Activated T-cell treated with anti-CD3 and anti-CD28 coated beads, Interleukin-2, amount 50 U/mL, for 72 hours (primary cell): ENCODE data around the gene ZRSR2. TPM values are rescaled to one million over a fixed set of nuclear protein-coding genes. Genes with fewer than 3 reads are reported as not detected.

Experiments used
- ATAC-seq, 2 donors: fragments of 150-1000 bp; cut with Tn5 transposase; replicated peaks in 1 of 2; 2 replicates each; pipeline ENCODE4 v1.10.0; 2021; ENCODE audit warnings: moderate library complexity in 2 of 2, mild to moderate bottlenecking in 1 of 2
- DNase-seq, 2 donors: peaks; one replicate each; pipeline ENCODE4 v3.0.0; 2021 to 2022; ENCODE audit warnings: mixed read lengths in 1 of 2
- H3K27ac Mint-ChIP-seq: one replicate; pipeline ENCODE4 v1.8.0; 2022; ENCODE audit warnings: mild to moderate bottlenecking, moderate library complexity, mixed read lengths
- H3K27me3 Mint-ChIP-seq: one replicate; pipeline ENCODE4 v1.8.0; 2022; ENCODE audit warnings: low read depth, mixed read lengths
- H3K36me3 Mint-ChIP-seq, 2 donors: one replicate each; pipeline ENCODE4 v1.8.0; 2022; ENCODE audit warnings: mixed read lengths in 2 of 2, mild to moderate bottlenecking in 1 of 2; ENCODE audit not compliant: insufficient read depth in 2 of 2
- H3K4me1 Mint-ChIP-seq: one replicate; pipeline ENCODE4 v1.8.0; 2022; ENCODE audit warnings: low read depth, mixed read lengths
- H3K4me3 Mint-ChIP-seq, 2 donors: one replicate each; pipeline ENCODE4 v1.8.0; 2022; ENCODE audit warnings: mild to moderate bottlenecking in 2 of 2, mixed read lengths in 2 of 2, moderate library complexity in 2 of 2
- H3K9me3 Mint-ChIP-seq, 2 donors: one replicate each; pipeline ENCODE4 v1.8.0; 2022; ENCODE audit warnings: mixed read lengths in 2 of 2
- total RNA-seq, 2 donors: library from RNA; stranded (reverse); gene quantifications; one replicate each; pipeline ENCODE4 v1.2.3, GENCODE V29; 2022

ZRSR2 gene
- total RNA-seq, 2 donors from 2014 or later = 15.3 to 27.2 TPM

DNA sequence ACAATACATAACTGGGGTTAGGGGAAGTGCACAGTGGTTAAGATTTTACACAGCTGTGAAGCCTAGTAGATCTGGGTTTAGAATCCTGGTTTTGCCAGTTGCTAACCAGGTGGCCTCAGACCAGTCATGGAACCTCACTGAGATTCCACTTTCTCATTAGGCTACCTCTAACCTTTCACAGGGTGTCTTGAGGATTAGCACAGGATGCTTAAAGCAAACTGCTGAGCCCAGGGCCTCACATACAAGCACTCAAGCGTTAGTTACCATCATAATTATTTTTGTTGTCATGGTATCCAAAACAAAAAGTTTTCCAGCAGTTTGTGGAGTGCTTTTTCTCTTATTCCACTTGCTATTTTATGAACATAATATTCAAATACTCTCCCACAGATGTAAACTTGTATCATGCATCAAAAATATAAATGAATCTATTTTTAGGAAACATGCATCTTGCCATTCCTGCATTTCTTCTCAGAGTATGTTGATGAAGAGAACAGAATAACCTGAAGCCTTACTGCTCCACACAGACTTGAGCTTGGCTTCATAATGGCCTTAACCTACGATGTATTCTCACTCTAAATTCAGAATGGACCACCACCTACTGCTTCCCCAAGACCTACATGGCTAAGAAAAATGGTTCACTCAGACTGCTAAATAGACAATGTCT lies 51.7 kb downstream of the ZRSR2 start:
- H3K27ac Mint-ChIP-seq = no peak overlapping the region
- H3K27me3 Mint-ChIP-seq = no peaks in the 10 kb centered on the region
- DNase-seq = no peak
- peaks cover 4% of the 10 kb centered on the region for H3K4me1 Mint-ChIP-seq
- ATAC-seq = no peak
- H3K4me3 Mint-ChIP-seq = no peak overlapping the region
- H3K36me3 Mint-ChIP-seq = peaks cover 2 to 10% of the 10 kb centered on the region in 2 donors
- H3K9me3 Mint-ChIP-seq = no peaks in the 10 kb centered on the region

GRCh38 chrX:15843960-15844359 lies 53.7 kb downstream of the ZRSR2 start:
- peaks cover 2 to 15% of the 10 kb centered on the region in 2 donors for H3K36me3 Mint-ChIP-seq
- H3K27ac Mint-ChIP-seq = no peak overlapping the region
- H3K27me3 Mint-ChIP-seq = no peaks in the 10 kb centered on the region
- no peak for DNase-seq
- peaks cover 4% of the 10 kb centered on the region for H3K4me1 Mint-ChIP-seq
- ATAC-seq = no peak
- H3K9me3 Mint-ChIP-seq = no peaks in the 10 kb centered on the region
- H3K4me3 Mint-ChIP-seq = no peak overlapping the region

GRCh38 chrX:15848576-15848975 lies 58.3 kb downstream of the ZRSR2 start:
- Mint-ChIP-seq H3K4me1 (peaks cover 21% of the 10 kb centered on the region), H3K9me3 (no peaks in the 10 kb centered on the region), H3K36me3 (peaks cover 2 to 26% of the 10 kb centered on the region in 2 donors), H3K27ac (no peak overlapping the region), H3K4me3 (no peak overlapping the region), H3K27me3 (no peaks in the 10 kb centered on the region)
- ATAC-seq (no peak), DNase-seq (no peak)

DNA sequence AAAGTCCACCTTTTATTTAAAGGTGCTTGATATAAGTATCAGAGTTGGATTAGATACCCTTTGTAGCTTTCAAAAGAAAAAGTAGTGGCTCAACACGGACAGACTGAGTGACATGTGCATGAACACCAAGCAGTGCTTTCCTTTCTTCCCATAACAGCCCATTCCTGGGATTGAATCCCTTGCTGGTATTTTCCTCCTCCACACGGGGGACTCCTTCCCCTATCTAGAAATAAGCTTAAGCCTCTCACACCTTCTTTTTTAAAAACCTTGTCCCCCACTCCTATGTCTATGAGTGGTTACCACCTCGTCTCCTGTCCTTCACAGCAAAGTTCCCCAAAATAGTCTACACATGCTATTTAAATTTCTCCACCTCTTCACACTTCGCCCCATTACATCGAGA lies 59.3 kb downstream of the ZRSR2 start:
- Mint-ChIP-seq H3K9me3 (no peaks in the 10 kb centered on the region), H3K27ac (no peak overlapping the region), H3K4me1 (peaks cover 21% of the 10 kb centered on the region), H3K36me3 (peaks cover under 1 to 22% of the 10 kb centered on the region in 2 donors), H3K27me3 (no peaks in the 10 kb centered on the region), H3K4me3 (no peak overlapping the region)
- DNase-seq = no peak
- no peak for ATAC-seq

GRCh38 chrX:15853586-15854079 lies 63.3 kb downstream of the ZRSR2 start:
- no peak overlapping the region for H3K27ac Mint-ChIP-seq
- DNase-seq (no peak), ATAC-seq (no peak)
- H3K9me3 Mint-ChIP-seq = no peaks in the 10 kb centered on the region
- H3K27me3 Mint-ChIP-seq = peaks cover 4% of the 10 kb centered on the region
- H3K36me3 Mint-ChIP-seq = peaks cover 0 to 12% of the 10 kb centered on the region in 2 donors
- peak overlapping the region; percentile 74 to 77 for H3K4me3 Mint-ChIP-seq
- peaks cover 30% of the 10 kb centered on the region for H3K4me1 Mint-ChIP-seq

DNA sequence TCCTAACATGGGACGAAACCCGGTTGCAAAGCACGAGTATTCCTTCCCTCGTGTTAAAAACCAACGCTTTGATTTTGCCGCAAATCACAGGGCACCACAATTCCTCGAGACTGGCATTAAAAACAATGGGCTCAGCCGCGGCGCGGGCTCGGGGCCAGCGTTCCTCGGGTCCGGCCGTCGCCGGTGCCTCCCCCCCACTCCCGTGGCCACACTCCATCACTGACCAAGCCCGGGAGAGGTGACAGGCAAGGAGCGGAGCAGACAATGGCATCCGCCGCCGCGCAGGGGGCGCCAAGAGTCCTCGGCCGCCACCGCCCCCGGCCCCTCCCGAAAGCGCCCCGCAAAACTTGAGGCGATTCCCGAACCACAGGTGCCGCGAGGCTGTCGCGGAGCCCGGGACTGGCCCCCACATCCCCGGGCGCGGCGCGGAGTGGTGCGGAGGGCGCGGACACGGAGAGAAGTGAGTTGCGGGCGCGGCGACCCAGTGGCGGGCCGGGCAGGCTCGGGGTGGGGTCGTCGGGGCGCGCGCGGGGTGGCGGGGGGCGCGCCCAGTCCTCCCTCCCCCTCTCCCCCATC lies 63.9 kb downstream of the ZRSR2 start:
- DNase-seq (peak; percentile 57 to 61), ATAC-seq (peak; percentile 30 to 46)
- Mint-ChIP-seq H3K4me3 (peak overlapping the region; percentile 74 to 77), H3K36me3 (peaks cover 0 to 12% of the 10 kb centered on the region in 2 donors), H3K9me3 (no peaks in the 10 kb centered on the region), H3K27ac (no peak overlapping the region), H3K4me1 (peaks cover 30% of the 10 kb centered on the region), H3K27me3 (peaks cover 6% of the 10 kb centered on the region)

DNA sequence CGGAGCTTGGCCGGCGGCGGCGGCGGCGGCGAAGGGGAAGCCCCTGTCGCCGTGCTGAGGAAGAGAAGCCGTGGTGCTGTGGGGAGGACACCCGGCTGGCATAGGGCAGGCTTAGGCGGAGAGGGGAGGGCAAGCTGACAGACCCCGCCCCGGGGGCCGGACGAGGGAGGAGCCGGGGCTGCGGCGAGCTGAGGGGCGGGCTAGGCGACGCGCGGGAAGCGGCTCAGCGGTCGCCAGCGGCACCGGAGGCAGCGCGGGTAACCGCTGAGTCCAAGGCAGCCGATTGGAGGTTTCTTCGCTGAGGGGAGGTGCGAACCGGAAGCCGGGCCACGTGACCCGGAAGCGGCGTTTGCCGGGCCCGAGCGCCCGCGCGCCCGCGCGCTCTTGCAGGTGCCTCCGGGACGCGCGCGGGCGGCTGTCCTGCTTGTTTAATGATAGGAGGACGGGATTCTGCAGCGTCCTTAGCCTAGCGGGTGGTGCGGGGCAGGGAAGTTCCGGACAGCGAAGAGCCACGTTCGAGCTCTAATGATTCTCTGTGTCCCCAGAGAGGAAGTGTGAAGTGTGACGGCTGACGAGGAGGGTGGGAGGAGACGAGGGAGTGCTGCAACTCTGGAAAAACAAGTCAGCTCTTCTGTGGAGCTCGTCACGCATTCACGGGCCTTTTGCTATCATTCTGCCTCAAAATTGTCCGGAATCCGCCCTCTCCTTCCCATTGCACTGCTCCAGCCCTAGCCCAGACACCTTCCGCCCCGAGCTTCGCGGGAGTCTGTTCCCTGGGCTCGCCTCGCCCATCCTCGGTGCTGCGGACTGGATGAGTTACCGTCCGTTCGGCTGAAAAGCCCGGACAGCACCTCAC lies 64.7 kb downstream of the ZRSR2 start, which contains the start of gene AP1S2:
TSS of gene AP1S2 (minus strand) at position 102 of the 856 bp plus-strand sequence. CDS start 2,289 bp downstream, outside the sequence.
- H3K4me3 Mint-ChIP-seq = peak within 1 kb of the TSS; percentile 96
- peaks cover 30% of the 10 kb centered on the region for H3K4me1 Mint-ChIP-seq
- ATAC-seq (peak; percentile 97 to 98), DNase-seq (peak; percentile 94 to 97)
- H3K27ac Mint-ChIP-seq = peak within 1 kb of the TSS; percentile 96
- peaks cover 6% of the 10 kb centered on the region for H3K27me3 Mint-ChIP-seq
- H3K9me3 Mint-ChIP-seq = no peaks in the 10 kb centered on the region
- peaks cover 0 to 8% of the 10 kb centered on the region in 2 donors for H3K36me3 Mint-ChIP-seq

GRCh38 chrX:15855568-15856221 lies 65.4 kb downstream of the ZRSR2 start:
- no peaks in the 10 kb centered on the region for H3K9me3 Mint-ChIP-seq
- ATAC-seq (no peak), DNase-seq (no peak)
- peaks cover 29% of the 10 kb centered on the region for H3K4me1 Mint-ChIP-seq
- H3K4me3 Mint-ChIP-seq = peak overlapping the region; percentile 96
- peak overlapping the region; percentile 96 for H3K27ac Mint-ChIP-seq
- peaks cover 7% of the 10 kb centered on the region for H3K27me3 Mint-ChIP-seq
- H3K36me3 Mint-ChIP-seq = peaks cover 0 to 6% of the 10 kb centered on the region in 2 donors

- peaks cover 12% of the 10 kb centered on the region for H3K27me3 Mint-ChIP-seq
- H3K4me1 Mint-ChIP-seq = peaks cover 24% of the 10 kb centered on the region
- ATAC-seq = no peak
- peak overlapping the region; percentile 15 to 46 for H3K4me3 Mint-ChIP-seq
- no peak overlapping the region for H3K27ac Mint-ChIP-seq
- peaks cover 0 to 2% of the 10 kb centered on the region in 2 donors for H3K36me3 Mint-ChIP-seq
- H3K9me3 Mint-ChIP-seq = no peaks in the 10 kb centered on the region
- DNase-seq = no peak
Measured at GRCh38 chrX:15856222-15856587, 65.9 kb downstream of the ZRSR2 start.

DNA sequence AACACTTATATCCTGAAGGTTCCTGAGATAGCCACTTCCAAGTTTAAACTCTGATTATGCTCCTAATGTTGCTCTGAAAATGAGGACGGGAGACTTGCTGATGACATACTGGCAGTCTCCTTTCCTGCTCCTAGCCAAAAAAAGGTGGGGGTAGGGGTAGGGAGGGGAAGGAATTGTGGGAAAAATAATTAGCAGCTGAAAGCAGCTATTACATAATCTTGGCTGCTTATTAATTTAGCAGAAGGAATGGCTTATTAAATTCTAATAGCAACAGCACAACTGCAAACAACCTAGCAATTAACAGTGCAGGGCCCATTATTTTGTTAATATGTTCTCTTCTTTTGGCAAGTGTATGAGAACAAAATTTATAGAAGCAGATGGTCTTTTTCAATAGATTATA lies 66.4 kb downstream of the ZRSR2 start:
- Mint-ChIP-seq H3K27ac (no peak overlapping the region), H3K36me3 (no peaks in the 10 kb centered on the region)

DNA sequence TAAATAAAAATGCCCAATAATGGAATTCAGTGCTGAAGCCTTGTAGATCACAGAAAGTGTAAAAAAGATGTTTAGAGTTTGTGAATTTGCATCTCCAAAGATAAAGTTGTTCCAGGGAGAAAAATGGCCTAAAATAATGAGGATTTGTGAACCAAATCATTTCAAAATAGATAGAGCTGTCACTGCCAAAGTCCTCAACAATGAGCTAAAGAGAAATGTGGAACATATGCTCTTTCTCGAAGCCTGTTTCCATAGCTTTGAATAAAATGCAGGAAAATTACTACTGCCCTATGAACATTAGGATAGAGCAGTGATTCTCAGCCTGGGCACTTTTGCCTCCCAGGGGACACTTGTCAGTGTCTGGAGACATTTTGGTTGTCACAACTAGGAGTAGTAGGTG lies 67.8 kb downstream of the ZRSR2 start:
- Mint-ChIP-seq H3K9me3 (no peaks in the 10 kb centered on the region), H3K36me3 (no peaks in the 10 kb centered on the region), H3K27ac (no peak overlapping the region), H3K4me3 (no peak overlapping the region), H3K4me1 (peaks cover 18% of the 10 kb centered on the region), H3K27me3 (peaks cover 18% of the 10 kb centered on the region)
- ATAC-seq (no peak), DNase-seq (no peak)

More for the DNA sequence above, 66.4 kb downstream of the ZRSR2 start:
- DNase-seq (no peak), ATAC-seq (no peak)
- Mint-ChIP-seq H3K27me3 (peaks cover 17% of the 10 kb centered on the region), H3K4me1 (peaks cover 23% of the 10 kb centered on the region), H3K9me3 (no peaks in the 10 kb centered on the region), H3K4me3 (peak overlapping the region; percentile 15 to 46)

- Mint-ChIP-seq H3K36me3 (no peaks in the 10 kb centered on the region), H3K27ac (no peak overlapping the region), H3K27me3 (peaks cover 18% of the 10 kb centered on the region), H3K4me3 (no peak overlapping the region), H3K9me3 (no peaks in the 10 kb centered on the region), H3K4me1 (peaks cover 6% of the 10 kb centered on the region)
- DNase-seq = no peak
- ATAC-seq = no peak
Measured at GRCh38 chrX:15860921-15861320, 70.6 kb downstream of the ZRSR2 start.
